Activated CD8-positive, alpha-beta T cell treated with anti-CD3 and anti-CD28 coated beads for 36 hours (primary cell): Measurements from ENCODE around the gene LORICRIN. TPM values are rescaled to one million over a fixed set of nuclear protein-coding genes. Genes with fewer than 3 reads are reported as not detected.

Experiments used
- ATAC-seq: fragments of 200-7000 bp; cut with Tn5 transposase; one replicate; pipeline ENCODE4 v1.10.0; 2021; ENCODE audit warnings: mild to moderate bottlenecking, moderate library complexity
- CTCF ChIA-PET: fragments of 350-600 bp; sonication (Branson Sonifier 250); formaldehyde crosslinking; loops from one replicate; lab custom pipeline; 2021; ENCODE audit warnings: antibody characterized with exemption; lab: Charles Lee
- POLR2A ChIA-PET: fragments of 350-600 bp; sonication (Branson Sonifier 250); formaldehyde crosslinking; loops from one replicate; lab custom pipeline; 2021; ENCODE audit warnings: antibody characterized with exemption; lab: Charles Lee
- DNase-seq: peaks from one replicate; pipeline ENCODE4 v3.0.0-alpha.2; 2020
- H3K27ac Mint-ChIP-seq: one replicate; pipeline ENCODE4 v1.8.0; 2021; ENCODE audit warnings: mild to moderate bottlenecking, mixed read lengths
- H3K27me3 Mint-ChIP-seq: one replicate; pipeline ENCODE4 v1.8.0; 2021; ENCODE audit warnings: mixed read lengths
- H3K36me3 Mint-ChIP-seq: one replicate; pipeline ENCODE4 v1.8.0; 2021; ENCODE audit warnings: low read depth, mixed read lengths
- H3K4me1 Mint-ChIP-seq: one replicate; pipeline ENCODE4 v1.8.0; 2021; ENCODE audit warnings: low read depth, mixed read lengths
- H3K4me3 Mint-ChIP-seq: one replicate; pipeline ENCODE4 v1.8.0; 2021; ENCODE audit warnings: mild to moderate bottlenecking, moderate library complexity, mixed read lengths
- H3K9me3 Mint-ChIP-seq: one replicate; pipeline ENCODE4 v1.8.0; 2021; ENCODE audit warnings: mixed read lengths
- CTCF ChIP-seq: fragments of 200-600 bp; IDR thresholded peaks from one replicate; pipeline ENCODE4 v1.8.0; 2022; ENCODE audit warnings: antibody characterized with exemption, mild to moderate bottlenecking
- intact Hi-C: fragments of 100-400 bp; cut with micrococcal nuclease; formaldehyde crosslinking; loops from one replicate; pipeline ENCODE4 v1.10.0; 2022
- total RNA-seq, 2 experiments: library from RNA; stranded (reverse); gene quantifications; one replicate each; pipeline ENCODE4 v1.2.3, GENCODE V29; 2021

The LORICRIN gene
- total RNA-seq, 2 experiments from 2014 or later = not detected

GRCh38 chr1:153292740-153293479 lies 33.4 kb downstream of the LORICRIN start:
- CTCF ChIA-PET = no interaction called here

GRCh38 chr1:153293480-153293775 lies 33.9 kb downstream of the LORICRIN start:
- POLR2A ChIA-PET = no interaction called here
- no peak for ATAC-seq
- H3K9me3 Mint-ChIP-seq = no peaks in the 10 kb centered on the region
- CTCF ChIA-PET = no interaction called here
- H3K27me3 Mint-ChIP-seq = peaks cover 6% of the 10 kb centered on the region
- H3K27ac Mint-ChIP-seq = no peak overlapping the region
- no peaks in the 10 kb centered on the region for H3K36me3 Mint-ChIP-seq
- no peak overlapping the region for H3K4me3 Mint-ChIP-seq
- DNase-seq = no peak
- TF ChIP-seq CTCF = no peak
- peaks cover 12% of the 10 kb centered on the region for H3K4me1 Mint-ChIP-seq
- intact Hi-C loops = no loop called here

More at GRCh38 chr1:153292740-153293479, 33.4 kb downstream of the LORICRIN start:
- DNase-seq = no peak
- TF ChIP-seq CTCF = no peak
- Mint-ChIP-seq H3K27me3 (peaks cover 6% of the 10 kb centered on the region), H3K36me3 (no peaks in the 10 kb centered on the region), H3K9me3 (no peaks in the 10 kb centered on the region), H3K27ac (no peak overlapping the region), H3K4me1 (peaks cover 12% of the 10 kb centered on the region), H3K4me3 (no peak overlapping the region)
- intact Hi-C loops = no loop called here
- POLR2A ChIA-PET = no interaction called here
- ATAC-seq = no peak

- ChIA-PET CTCF (no interaction called here), POLR2A (no interaction called here)
- H3K9me3 Mint-ChIP-seq = no peaks in the 10 kb centered on the region
- DNase-seq (peak; percentile 7), ATAC-seq (no peak)
- H3K27me3 Mint-ChIP-seq = peaks cover 6% of the 10 kb centered on the region
- H3K4me1 Mint-ChIP-seq = peaks cover 12% of the 10 kb centered on the region
- TF ChIP-seq CTCF = no peak
- H3K36me3 Mint-ChIP-seq = no peaks in the 10 kb centered on the region
- H3K27ac Mint-ChIP-seq = no peak overlapping the region
- intact Hi-C loops = no loop called here
- H3K4me3 Mint-ChIP-seq = no peak overlapping the region
These were observed 34.4 kb downstream of the LORICRIN start for GRCh38 chr1:153293851-153294250.

- Mint-ChIP-seq H3K27ac (no peak overlapping the region), H3K4me3 (no peak overlapping the region), H3K36me3 (no peaks in the 10 kb centered on the region), H3K9me3 (no peaks in the 10 kb centered on the region), H3K27me3 (no peaks in the 10 kb centered on the region), H3K4me1 (no peaks in the 10 kb centered on the region)
- DNase-seq (no peak), ATAC-seq (no peak)
- ChIA-PET CTCF (interaction anchor here (1.2 kb wide), 1 partner anchor 11 kb away, joined by 3 read pairs; no protein-coding TSS in a partner anchor), POLR2A (no interaction called here)
- TF ChIP-seq CTCF = no peak
- intact Hi-C loops = no loop called here
These were observed 42.8 kb downstream of the LORICRIN start for GRCh38 chr1:153302308-153302707.

- no peak overlapping the region for H3K27ac Mint-ChIP-seq
- ChIA-PET POLR2A (no interaction called here), CTCF (interaction anchor here (1.5 kb wide), 1 partner anchor 17 kb away, joined by 5 read pairs; no protein-coding TSS in a partner anchor)
- H3K36me3 Mint-ChIP-seq = no peaks in the 10 kb centered on the region
- H3K4me3 Mint-ChIP-seq = no peak overlapping the region
- no peak for TF ChIP-seq CTCF
- ATAC-seq = no peak
- no peak for DNase-seq
- intact Hi-C loops = no loop called here
- H3K27me3 Mint-ChIP-seq = no peaks in the 10 kb centered on the region
- no peaks in the 10 kb centered on the region for H3K9me3 Mint-ChIP-seq
- no peaks in the 10 kb centered on the region for H3K4me1 Mint-ChIP-seq
These were observed 46.2 kb downstream of the LORICRIN start for GRCh38 chr1:153305682-153306081.
